Gastrocnemius medialis (tissue), 4 donors: ENCODE data around the gene PRKG1. TPM values are rescaled to one million over a fixed set of nuclear protein-coding genes. Genes with fewer than 3 reads are reported as not detected.

Experiments
- ATAC-seq, 2 donors: fragments of 150-250 bp; one replicate each; pipeline ENCODE4 v1.9.1; 2016
- DNase-seq, 2 donors: peaks; one replicate each; pipeline ENCODE4 v3.0.0-alpha.2; 2019
- H3K27ac ChIP-seq, 4 donors: fragments of 200-600 bp; sonication (generic); 1 replicate in 1 of 4; 2 replicates in 3 of 4; pipeline ENCODE4 v1.5.1; 2016 to 2018; ENCODE audit warnings: mild to moderate bottlenecking in 2 of 4, moderate library complexity in 1 of 4
- H3K27me3 ChIP-seq, 3 donors: fragments of 200-600 bp; sonication (generic) in 2 of 3; 1 replicate in 1 of 3; 2 replicates in 2 of 3; pipeline versions ENCODE4 v1.5.1 to v1.6.0; 2016 to 2019; ENCODE audit warnings: mild to moderate bottlenecking in 1 of 3, moderate library complexity in 1 of 3
- H3K36me3 ChIP-seq, 2 donors: fragments of 200-600 bp; sonication (generic) in 1 of 2; one replicate each; pipeline ENCODE4 v1.5.1; 2017 to 2018
- H3K4me1 ChIP-seq, 2 donors: fragments of 200-600 bp; sonication (generic) in 1 of 2; one replicate each; pipeline ENCODE4 v1.5.1; 2016 to 2017; ENCODE audit warnings: mild to moderate bottlenecking in 2 of 2
- H3K4me3 ChIP-seq, 4 donors: fragments of 200-600 bp; sonication (generic) in 3 of 4; 1 replicate in 1 of 4; 2 replicates in 3 of 4; pipeline ENCODE4 v1.5.1; 2016 to 2019; ENCODE audit warnings: mild to moderate bottlenecking in 2 of 4
- H3K9me3 ChIP-seq, 3 donors: fragments of 200-600 bp; sonication (generic) in 2 of 3; 1 replicate in 1 of 3; 2 replicates in 2 of 3; pipeline ENCODE4 v1.5.1; 2016 to 2019
- CTCF ChIP-seq, 5 experiments: fragments of 450-650 bp in 3 of 5; fragments of 200-600 bp in 2 of 5; sonication (generic) in 2 of 5; IDR thresholded peaks in 4 of 5; conservative IDR thresholded peaks in 1 of 5; 1 replicate in 4 of 5; 2 replicates in 1 of 5; pipeline ENCODE4 v1.5.1; 2016 to 2019; ENCODE audit warnings: antibody characterized with exemption in 5 of 5, mild to moderate bottlenecking in 3 of 5, moderate library complexity in 3 of 5
- POLR2A ChIP-seq, 2 donors: fragments of 450-650 bp; IDR thresholded peaks; one replicate each; pipeline ENCODE4 v1.6.1; 2017; ENCODE audit warnings: antibody characterized with exemption in 2 of 2, mild to moderate bottlenecking in 2 of 2, moderate library complexity in 2 of 2
- in situ Hi-C, 4 donors: fragments of 200-750 bp; cut with MboI; loops; one replicate each; pipeline versions ENCODE4 v1.15.0 to v1.8.0; 2017; ENCODE audit warnings: low sequenced_read_pairs in 4 of 4
- intact Hi-C: fragments of 100-400 bp; cut with DNase I; formaldehyde crosslinking; loops from one replicate; pipeline ENCODE4 v1.15.1; 2023; ENCODE audit warnings: low total_unique reads
- total RNA-seq, 4 donors: library from RNA; depleted of rRNA; stranded (reverse); fragments of >200 nt; gene quantifications; one replicate each; pipeline versions ENCODE4 v1.1.0 to v1.2.3, GENCODE V29; 2016

PRKG1 gene
- total RNA-seq, 4 donors from 2014 or later = 10.4 to 39.4 (median 25.1) TPM

- Histone ChIP-seq H3K9me3 (no peaks in the 10 kb centered on the region), H3K36me3 (no peaks in the 10 kb centered on the region), H3K27ac (no peak overlapping the region), H3K27me3 (no peaks in the 10 kb centered on the region), H3K4me1 (peaks cover 23 to 39% of the 10 kb centered on the region in 2 donors), H3K4me3 (no peak overlapping the region)
- ATAC-seq = no peak
- TF ChIP-seq CTCF (IDR thresholded peaks at IDR 0.05 in 4 of 5, conservative IDR thresholded peaks at IDR 0.05 in 1 of 5) (no peak), POLR2A (IDR thresholded peaks at IDR 0.05) (no peak)
- in situ Hi-C loops = no loop called here
- intact Hi-C loops = no loop called here
- DNase-seq = no peak
These were observed 112.1 kb downstream of the PRKG1 start for GRCh38 chr10:51186361-51186760.

- Histone ChIP-seq H3K27ac (peak overlapping the region in 1 of 4 donors; percentile 66), H3K4me1 (peaks cover 23 to 39% of the 10 kb centered on the region in 2 donors), H3K27me3 (no peaks in the 10 kb centered on the region), H3K4me3 (peak overlapping the region in 1 of 4 donors; percentile 12), H3K36me3 (no peaks in the 10 kb centered on the region), H3K9me3 (no peaks in the 10 kb centered on the region)
- ATAC-seq (peak; percentile 46 to 48), DNase-seq (no peak)
- in situ Hi-C loops = no loop called here
- TF ChIP-seq POLR2A (IDR thresholded peaks at IDR 0.05) = no peak
- TF ChIP-seq CTCF (IDR thresholded peaks at IDR 0.05 in 4 of 5, conservative IDR thresholded peaks at IDR 0.05 in 1 of 5) = no peak
- intact Hi-C loops = no loop called here
These were observed 113.7 kb downstream of the PRKG1 start for GRCh38 chr10:51188008-51188407.

- TF ChIP-seq CTCF (IDR thresholded peaks at IDR 0.05 in 4 of 5, conservative IDR thresholded peaks at IDR 0.05 in 1 of 5) = no peak
- no peak for TF ChIP-seq POLR2A (IDR thresholded peaks at IDR 0.05)
- ATAC-seq (no peak), DNase-seq (no peak)
- Histone ChIP-seq H3K4me1 (peaks cover 23 to 39% of the 10 kb centered on the region in 2 donors), H3K36me3 (no peaks in the 10 kb centered on the region), H3K27me3 (no peaks in the 10 kb centered on the region), H3K9me3 (no peaks in the 10 kb centered on the region), H3K27ac (no peak overlapping the region), H3K4me3 (no peak overlapping the region)
- in situ Hi-C loops = no loop called here
- intact Hi-C loops = no loop called here
These were observed 114.6 kb downstream of the PRKG1 start for GRCh38 chr10:51188866-51189265.

- DNase-seq (no peak), ATAC-seq (no peak)
- Histone ChIP-seq H3K4me1 (peaks cover 0 to 6% of the 10 kb centered on the region in 2 donors), H3K9me3 (no peaks in the 10 kb centered on the region), H3K36me3 (no peaks in the 10 kb centered on the region), H3K27me3 (no peaks in the 10 kb centered on the region), H3K27ac (no peak overlapping the region), H3K4me3 (no peak overlapping the region)
- TF ChIP-seq CTCF (IDR thresholded peaks at IDR 0.05 in 4 of 5, conservative IDR thresholded peaks at IDR 0.05 in 1 of 5) (no peak), POLR2A (IDR thresholded peaks at IDR 0.05) (no peak)
- in situ Hi-C loops (no loop called here), intact Hi-C loops (no loop called here)
These were observed 122.4 kb downstream of the PRKG1 start for GRCh38 chr10:51196508-51197175.

GRCh38 chr10:51198170-51198569, 123.9 kb downstream of the PRKG1 start:
- intact Hi-C loops (no loop called here), in situ Hi-C loops (no loop called here)
- no peak for DNase-seq
- ATAC-seq = no peak
- Histone ChIP-seq H3K27ac (no peak overlapping the region), H3K27me3 (no peaks in the 10 kb centered on the region), H3K4me3 (no peak overlapping the region), H3K4me1 (peaks cover 0 to 6% of the 10 kb centered on the region in 2 donors), H3K36me3 (no peaks in the 10 kb centered on the region), H3K9me3 (no peaks in the 10 kb centered on the region)
- TF ChIP-seq CTCF (IDR thresholded peaks at IDR 0.05 in 4 of 5, conservative IDR thresholded peaks at IDR 0.05 in 1 of 5) = no peak
- TF ChIP-seq POLR2A (IDR thresholded peaks at IDR 0.05) = no peak
